OCI-LY1 (cell line): ENCODE measurements around the gene MTF1.

Source experiments
- EZH2 ChIP-seq: fragments of 200-600 bp; sonication (generic), shearing (Covaris generic); IDR thresholded peaks from 2 replicates; pipeline ENCODE4 v1.8.0; 2017; ENCODE audit warnings: borderline replicate concordance, mixed run types, mild to moderate bottlenecking, antibody characterized with exemption, low read length, moderate library complexity, mixed read lengths
- TF ChIP-seq, protein P1 (sequence below): fragments of 200-600 bp; sonication (generic), shearing (Covaris generic); IDR thresholded peaks from 2 replicates; pipeline ENCODE4 v1.5.1; 2017; ENCODE audit warnings: mild to moderate bottlenecking, antibody characterized with exemption, low read length, moderate library complexity, mixed read lengths

DNA sequence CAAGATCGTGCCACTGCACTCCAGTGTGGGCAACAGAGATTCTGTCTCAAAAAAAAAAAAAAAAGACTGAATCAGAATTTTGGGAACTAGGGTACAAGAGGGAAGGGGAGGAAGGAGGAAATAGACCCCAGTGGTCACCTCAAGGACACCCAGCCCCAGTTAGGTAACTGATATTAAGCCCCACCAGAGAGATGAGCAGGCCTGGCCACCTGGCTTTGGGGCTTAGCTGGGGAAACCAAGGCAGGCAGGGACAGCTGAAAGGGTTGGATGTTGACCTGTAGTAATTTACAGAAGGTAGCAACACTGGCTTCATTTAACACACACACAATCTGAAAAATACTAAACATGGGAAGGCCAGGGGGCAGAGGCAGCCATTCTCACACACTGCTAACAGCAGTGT lies 57.0 kb downstream of the MTF1 start:
- TF ChIP-seq, protein P1, sequence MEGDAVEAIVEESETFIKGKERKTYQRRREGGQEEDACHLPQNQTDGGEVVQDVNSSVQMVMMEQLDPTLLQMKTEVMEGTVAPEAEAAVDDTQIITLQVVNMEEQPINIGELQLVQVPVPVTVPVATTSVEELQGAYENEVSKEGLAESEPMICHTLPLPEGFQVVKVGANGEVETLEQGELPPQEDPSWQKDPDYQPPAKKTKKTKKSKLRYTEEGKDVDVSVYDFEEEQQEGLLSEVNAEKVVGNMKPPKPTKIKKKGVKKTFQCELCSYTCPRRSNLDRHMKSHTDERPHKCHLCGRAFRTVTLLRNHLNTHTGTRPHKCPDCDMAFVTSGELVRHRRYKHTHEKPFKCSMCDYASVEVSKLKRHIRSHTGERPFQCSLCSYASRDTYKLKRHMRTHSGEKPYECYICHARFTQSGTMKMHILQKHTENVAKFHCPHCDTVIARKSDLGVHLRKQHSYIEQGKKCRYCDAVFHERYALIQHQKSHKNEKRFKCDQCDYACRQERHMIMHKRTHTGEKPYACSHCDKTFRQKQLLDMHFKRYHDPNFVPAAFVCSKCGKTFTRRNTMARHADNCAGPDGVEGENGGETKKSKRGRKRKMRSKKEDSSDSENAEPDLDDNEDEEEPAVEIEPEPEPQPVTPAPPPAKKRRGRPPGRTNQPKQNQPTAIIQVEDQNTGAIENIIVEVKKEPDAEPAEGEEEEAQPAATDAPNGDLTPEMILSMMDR: no peak
- TF ChIP-seq EZH2: no peak
